HG03175 (cell line): Measurements from ENCODE around the gene ELOB.
A peak's percentile ranks its signal among the peaks of the same experiment; 100 is the strongest.

ENCODE experiments used
- ATAC-seq: cut with Tn5 transposase; IDR thresholded peaks from one replicate; pipeline ENCODE4 v1.9.1; 2021; ENCODE audit warnings: mild to moderate bottlenecking, moderate library complexity; ENCODE audit not compliant: unreplicated experiment

The ELOB gene

GRCh38 chr16:2784358-2785100, 7.4 kb upstream of the ELOB start:
- ATAC-seq, result no peak

- no peak for ATAC-seq
These were observed 6.7 kb upstream of the ELOB start for GRCh38 chr16:2783581-2784357.

- no peak for ATAC-seq
These were observed 5.7 kb upstream of the ELOB start for GRCh38 chr16:2782583-2783351.

GRCh38 chr16:2779978-2780898, 3.2 kb upstream of the ELOB start:
- ATAC-seq, result no peak

GRCh38 chr16:2779151-2779920, 2.3 kb upstream of the ELOB start:
- ATAC-seq, result no peak

- no peak for ATAC-seq
These were observed 1.5 kb upstream of the ELOB start for GRCh38 chr16:2778630-2778958.

GRCh38 chr16:2777903-2778629, 986 bp upstream of the ELOB start:
- no peak for ATAC-seq

GRCh38 chr16:2776500-2777139, 460 bp downstream of the ELOB start:
- peak; percentile 32 for ATAC-seq

- no peak for ATAC-seq
These were observed 1.1 kb downstream of the ELOB start for GRCh38 chr16:2775765-2776499.

GRCh38 chr16:2775131-2775716, 1.9 kb downstream of the ELOB start:
- ATAC-seq, result no peak

- ATAC-seq, result no peak
These were observed 2.8 kb downstream of the ELOB start for GRCh38 chr16:2774161-2774891.

GRCh38 chr16:2773188-2773968, 3.7 kb downstream of the ELOB start:
- ATAC-seq, result no peak

- no peak for ATAC-seq
These were observed 5.3 kb downstream of the ELOB start for GRCh38 chr16:2771496-2772402.

- ATAC-seq, result no peak
These were observed 6.8 kb downstream of the ELOB start for GRCh38 chr16:2770057-2770951.
